ENCODE results near the gene CYB5RL.
"Not testable (repeated sequence)": the region's sequence is repeated elsewhere in the genome, so short reads cannot be mapped to it uniquely, and the experiment has no call there.

The CYB5RL gene

GRCh38 chr1:54180701-54181360 lies 19.0 kb downstream of the CYB5RL start:
- no peak for DNase-seq

GRCh38 chr1:54178296-54179070 lies 21.3 kb downstream of the CYB5RL start:
- no peak for DNase-seq

- no peak for DNase-seq
Observed at GRCh38 chr1:54177726-54178125, 22.1 kb downstream of the CYB5RL start.

GRCh38 chr1:54176621-54177327 lies 23.1 kb downstream of the CYB5RL start:
- no peak for DNase-seq

GRCh38 chr1:54174106-54174505 lies 25.7 kb downstream of the CYB5RL start:
- DNase-seq: no peak

- no peak for DNase-seq
Observed at GRCh38 chr1:54173681-54174080, 26.1 kb downstream of the CYB5RL start.

- DNase-seq: no peak
Observed at GRCh38 chr1:54172614-54173599, 26.9 kb downstream of the CYB5RL start.

GRCh38 chr1:54171606-54172005 lies 28.2 kb downstream of the CYB5RL start:
- no peak for DNase-seq

GRCh38 chr1:54171016-54171415 lies 28.8 kb downstream of the CYB5RL start:
- no peak for DNase-seq

- no peak for DNase-seq
Observed at GRCh38 chr1:54169068-54169467, 30.8 kb downstream of the CYB5RL start.

- no peak for DNase-seq
Observed at GRCh38 chr1:54168206-54168965, 31.4 kb downstream of the CYB5RL start.

- DNase-seq: no peak
Observed at GRCh38 chr1:54167422-54168139, 32.2 kb downstream of the CYB5RL start.

GRCh38 chr1:54166357-54166756 lies 33.5 kb downstream of the CYB5RL start:
- not testable (repeated sequence) for DNase-seq

GRCh38 chr1:54165146-54165545 lies 34.7 kb downstream of the CYB5RL start:
- no peak for DNase-seq

- no peak for DNase-seq
Observed at GRCh38 chr1:54163573-54163972, 36.3 kb downstream of the CYB5RL start.

- DNase-seq: no peak
Observed at GRCh38 chr1:54163051-54163450, 36.8 kb downstream of the CYB5RL start.

GRCh38 chr1:54161495-54162168 lies 38.2 kb downstream of the CYB5RL start:
- no peak for DNase-seq

- DNase-seq: no peak
Observed at GRCh38 chr1:54160351-54160750, 39.5 kb downstream of the CYB5RL start.

GRCh38 chr1:54159733-54160316 lies 40.0 kb downstream of the CYB5RL start:
- DNase-seq: no peak

GRCh38 chr1:54158071-54158470 lies 41.8 kb downstream of the CYB5RL start:
- DNase-seq: no peak
